Measurements from ENCODE around the gene CLIP2.
"Not testable (repeated sequence)": the region's sequence is repeated elsewhere in the genome, so short reads cannot be mapped to it uniquely, and the experiment has no call there.

DNA sequence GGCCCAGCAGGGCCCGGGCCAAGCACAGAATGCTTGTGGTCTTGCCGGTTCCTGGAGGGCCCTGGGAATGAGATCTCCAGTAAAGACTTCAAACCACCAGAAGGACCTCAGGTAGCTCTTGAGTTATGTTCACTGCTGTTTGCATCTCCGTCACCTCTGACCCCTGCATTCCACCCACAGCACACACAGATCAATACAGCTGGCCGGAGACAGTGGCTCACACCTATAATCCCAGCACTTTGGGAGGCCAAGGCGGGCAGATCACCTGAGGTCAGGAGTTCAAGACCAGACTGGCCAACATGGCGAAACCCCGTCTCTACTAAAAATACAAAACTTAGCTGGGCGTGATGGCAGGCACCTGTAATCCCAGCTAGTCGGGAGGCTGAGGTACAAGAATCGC is 40.1 kb upstream of the CLIP2 start:
- TF ChIP-seq, protein P1, sequence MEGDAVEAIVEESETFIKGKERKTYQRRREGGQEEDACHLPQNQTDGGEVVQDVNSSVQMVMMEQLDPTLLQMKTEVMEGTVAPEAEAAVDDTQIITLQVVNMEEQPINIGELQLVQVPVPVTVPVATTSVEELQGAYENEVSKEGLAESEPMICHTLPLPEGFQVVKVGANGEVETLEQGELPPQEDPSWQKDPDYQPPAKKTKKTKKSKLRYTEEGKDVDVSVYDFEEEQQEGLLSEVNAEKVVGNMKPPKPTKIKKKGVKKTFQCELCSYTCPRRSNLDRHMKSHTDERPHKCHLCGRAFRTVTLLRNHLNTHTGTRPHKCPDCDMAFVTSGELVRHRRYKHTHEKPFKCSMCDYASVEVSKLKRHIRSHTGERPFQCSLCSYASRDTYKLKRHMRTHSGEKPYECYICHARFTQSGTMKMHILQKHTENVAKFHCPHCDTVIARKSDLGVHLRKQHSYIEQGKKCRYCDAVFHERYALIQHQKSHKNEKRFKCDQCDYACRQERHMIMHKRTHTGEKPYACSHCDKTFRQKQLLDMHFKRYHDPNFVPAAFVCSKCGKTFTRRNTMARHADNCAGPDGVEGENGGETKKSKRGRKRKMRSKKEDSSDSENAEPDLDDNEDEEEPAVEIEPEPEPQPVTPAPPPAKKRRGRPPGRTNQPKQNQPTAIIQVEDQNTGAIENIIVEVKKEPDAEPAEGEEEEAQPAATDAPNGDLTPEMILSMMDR (conservative IDR thresholded peaks at IDR 0.05; ENCODE audit: low read depth, low read length): not testable (repeated sequence)
- not testable (repeated sequence) for TF ChIP-seq EZH2 (IDR thresholded peaks at IDR 0.05; ENCODE audit: borderline replicate concordance, low read depth, low read length, poor library complexity, severe bottlenecking)

Measured in A673 (cell line).